Measurements from ENCODE around the gene DDIT3. TPM values are rescaled to one million over a fixed set of nuclear protein-coding genes. Genes with fewer than 3 reads are reported as not detected.

DDIT3 gene
- polyA plus RNA-seq, 1 donor from 2014 or later, result 24.0 TPM

GRCh38 chr12:57470970-57471656 is 49.2 kb downstream of the DDIT3 start (continued):
- TF ChIP-seq MXI1 (conservative IDR thresholded peaks at IDR 0.05; ENCODE audit: poor library complexity, severe bottlenecking), result no peak
- TF ChIP-seq RAD21 (conservative IDR thresholded peaks at IDR 0.05), result no peak
- no peak for TF ChIP-seq EZH2 (IDR thresholded peaks at IDR 0.05; ENCODE audit: borderline replicate concordance, insufficient read depth, low read length, poor library complexity, severe bottlenecking)
- no peak for TF ChIP-seq TAF1 (IDR thresholded peaks at IDR 0.05; ENCODE audit: low read depth)

- H3K27me3 ChIP-seq (ENCODE audit: insufficient read depth, low read depth, low read length), result peaks cover 50% of the 10 kb centered on the region
- H4K20me1 ChIP-seq (ENCODE audit: insufficient read depth), result no peaks in the 10 kb centered on the region
- H3K27ac ChIP-seq (ENCODE audit: low read length), result no peak overlapping the region
- no peaks in the 10 kb centered on the region for H3K79me2 ChIP-seq (replicated peaks; ENCODE audit: insufficient read depth, low read length)
- H3K9me2 ChIP-seq (ENCODE audit: insufficient read depth, low read length), result no peaks in the 10 kb centered on the region
- H3K4me2 ChIP-seq (ENCODE audit: low read length), result no peak overlapping the region
- H3K4me3 ChIP-seq (ENCODE audit: low read length), result no peak overlapping the region
- TF ChIP-seq EP300 (conservative IDR thresholded peaks at IDR 0.05; ENCODE audit: poor library complexity, severe bottlenecking), result no peak
- no peak for TF ChIP-seq MXI1 (conservative IDR thresholded peaks at IDR 0.05; ENCODE audit: poor library complexity, severe bottlenecking)
- TF ChIP-seq SMC3 (conservative IDR thresholded peaks at IDR 0.05; ENCODE audit: poor library complexity), result no peak
- TF ChIP-seq, protein P1, sequence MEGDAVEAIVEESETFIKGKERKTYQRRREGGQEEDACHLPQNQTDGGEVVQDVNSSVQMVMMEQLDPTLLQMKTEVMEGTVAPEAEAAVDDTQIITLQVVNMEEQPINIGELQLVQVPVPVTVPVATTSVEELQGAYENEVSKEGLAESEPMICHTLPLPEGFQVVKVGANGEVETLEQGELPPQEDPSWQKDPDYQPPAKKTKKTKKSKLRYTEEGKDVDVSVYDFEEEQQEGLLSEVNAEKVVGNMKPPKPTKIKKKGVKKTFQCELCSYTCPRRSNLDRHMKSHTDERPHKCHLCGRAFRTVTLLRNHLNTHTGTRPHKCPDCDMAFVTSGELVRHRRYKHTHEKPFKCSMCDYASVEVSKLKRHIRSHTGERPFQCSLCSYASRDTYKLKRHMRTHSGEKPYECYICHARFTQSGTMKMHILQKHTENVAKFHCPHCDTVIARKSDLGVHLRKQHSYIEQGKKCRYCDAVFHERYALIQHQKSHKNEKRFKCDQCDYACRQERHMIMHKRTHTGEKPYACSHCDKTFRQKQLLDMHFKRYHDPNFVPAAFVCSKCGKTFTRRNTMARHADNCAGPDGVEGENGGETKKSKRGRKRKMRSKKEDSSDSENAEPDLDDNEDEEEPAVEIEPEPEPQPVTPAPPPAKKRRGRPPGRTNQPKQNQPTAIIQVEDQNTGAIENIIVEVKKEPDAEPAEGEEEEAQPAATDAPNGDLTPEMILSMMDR (IDR thresholded peaks at IDR 0.05; ENCODE audit: poor library complexity, severe bottlenecking), result no peak
- no peak for TF ChIP-seq POLR2AphosphoS5 (IDR thresholded peaks at IDR 0.05)
- TF ChIP-seq REST (IDR thresholded peaks at IDR 0.05; ENCODE audit: borderline replicate concordance), result no peak
- TF ChIP-seq RAD21 (conservative IDR thresholded peaks at IDR 0.05), result no peak
- TF ChIP-seq EZH2 (IDR thresholded peaks at IDR 0.05; ENCODE audit: borderline replicate concordance, insufficient read depth, low read length, poor library complexity, severe bottlenecking), result no peak
- no peak for TF ChIP-seq TAF1 (IDR thresholded peaks at IDR 0.05; ENCODE audit: low read depth)
- no peak overlapping the region for H2AFZ ChIP-seq (ENCODE audit: low read depth, low read length)
- H3K36me3 ChIP-seq (ENCODE audit: insufficient read depth, low read length), result no peaks in the 10 kb centered on the region
- H3K9ac ChIP-seq (ENCODE audit: low read length), result no peak overlapping the region
- H3K9me3 ChIP-seq (ENCODE audit: low read length), result no peaks in the 10 kb centered on the region
- no peaks in the 10 kb centered on the region for H3F3A ChIP-seq (ENCODE audit: insufficient read depth, low read length, poor library complexity, severe bottlenecking)
Observed at GRCh38 chr12:57470286-57470969, 49.9 kb downstream of the DDIT3 start.
